ENCODE results near the gene KDM4C. TPM values are rescaled to one million over a fixed set of nuclear protein-coding genes. Genes with fewer than 3 reads are reported as not detected.

Gene KDM4C
- total and polyA plus RNA-seq, 12 donors, result 6.1 to 18.2 (median 14.6) TPM

GRCh38 chr9:7086389-7086788, 328.6 kb downstream of the KDM4C start:
- ATAC-seq, result no peak
- H3K4me1 ChIP-seq, result peaks cover 0 to 17% (median 3%) of the 10 kb centered on the region in 9 donors
- intact Hi-C loops (cut with DNase I), result loop anchor here in 1 of 10 donors (10.0 kb wide), 1 partner anchor 88 kb away; no protein-coding TSS in a partner anchor
- peaks cover 0 to 14% (median 0%) of the 10 kb centered on the region in 9 donors for H3K36me3 ChIP-seq
- TF ChIP-seq, protein P1, sequence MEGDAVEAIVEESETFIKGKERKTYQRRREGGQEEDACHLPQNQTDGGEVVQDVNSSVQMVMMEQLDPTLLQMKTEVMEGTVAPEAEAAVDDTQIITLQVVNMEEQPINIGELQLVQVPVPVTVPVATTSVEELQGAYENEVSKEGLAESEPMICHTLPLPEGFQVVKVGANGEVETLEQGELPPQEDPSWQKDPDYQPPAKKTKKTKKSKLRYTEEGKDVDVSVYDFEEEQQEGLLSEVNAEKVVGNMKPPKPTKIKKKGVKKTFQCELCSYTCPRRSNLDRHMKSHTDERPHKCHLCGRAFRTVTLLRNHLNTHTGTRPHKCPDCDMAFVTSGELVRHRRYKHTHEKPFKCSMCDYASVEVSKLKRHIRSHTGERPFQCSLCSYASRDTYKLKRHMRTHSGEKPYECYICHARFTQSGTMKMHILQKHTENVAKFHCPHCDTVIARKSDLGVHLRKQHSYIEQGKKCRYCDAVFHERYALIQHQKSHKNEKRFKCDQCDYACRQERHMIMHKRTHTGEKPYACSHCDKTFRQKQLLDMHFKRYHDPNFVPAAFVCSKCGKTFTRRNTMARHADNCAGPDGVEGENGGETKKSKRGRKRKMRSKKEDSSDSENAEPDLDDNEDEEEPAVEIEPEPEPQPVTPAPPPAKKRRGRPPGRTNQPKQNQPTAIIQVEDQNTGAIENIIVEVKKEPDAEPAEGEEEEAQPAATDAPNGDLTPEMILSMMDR (IDR thresholded peaks at IDR 0.05), result no peak
- no peak overlapping the region for H3K27ac ChIP-seq
- no peaks in the 10 kb centered on the region for H3K9me3 ChIP-seq
- DNase-seq, result no peak
- WGBS, 2 donors, result 94 to 97% methylated on average over 3 of the region's 3 CpGs
- no peak overlapping the region for H3K4me3 ChIP-seq
- no peaks in the 10 kb centered on the region for H3K27me3 ChIP-seq

DNA sequence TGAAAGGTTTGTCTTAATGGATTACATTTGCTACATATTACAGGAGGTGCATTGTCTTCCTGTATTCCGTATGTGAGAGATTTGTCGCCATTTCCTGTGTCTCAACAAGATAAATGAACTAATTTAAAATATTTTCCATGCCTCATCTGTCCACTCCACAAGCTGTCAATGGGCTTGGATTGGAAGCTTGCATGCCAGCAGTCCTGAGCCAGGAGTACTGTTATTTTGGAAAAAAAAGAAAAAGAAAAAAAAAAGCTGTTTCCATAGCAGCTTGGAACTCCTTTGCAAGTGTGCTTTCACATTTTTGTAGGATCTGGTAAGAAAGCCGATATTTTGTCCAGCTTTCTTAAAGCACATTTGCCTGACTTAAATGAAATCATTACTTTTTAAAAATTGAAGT, 330.8 kb downstream of the KDM4C start:
- WGBS, 2 donors, result 71 to 74% methylated on average over 3 of the region's 3 CpGs

GRCh38 chr9:7089406-7090193, 331.8 kb downstream of the KDM4C start:
- Histone ChIP-seq H3K4me3 (no peak overlapping the region), H3K27me3 (no peaks in the 10 kb centered on the region), H3K4me1 (peaks cover 0 to 17% (median 3%) of the 10 kb centered on the region in 9 donors), H3K27ac (peak overlapping the region in 3 of 10 donors; percentile 6 to 15 (median 14)), H3K9me3 (no peaks in the 10 kb centered on the region), H3K36me3 (peaks cover 0 to 10% (median 0%) of the 10 kb centered on the region in 9 donors)
- intact Hi-C loops (cut with DNase I), result loop anchor here in 2 of 10 donors (10.0 kb wide), 2 partner anchors 85 to 445 kb away; no protein-coding TSS in a partner anchor
- TF ChIP-seq, protein P1 (IDR thresholded peaks at IDR 0.05), result no peak
- 61 to 64% methylated on average over 5 of the region's 5 CpGs for WGBS, 2 donors
- DNase-seq (no peak), ATAC-seq (peak in 4 of 8 donors; percentile 23 to 57 (median 43))

More for the DNA sequence above, 330.8 kb downstream of the KDM4C start:
- H3K4me1 ChIP-seq, result peaks cover 0 to 17% (median 3%) of the 10 kb centered on the region in 9 donors
- peak overlapping the region in 2 of 10 donors; percentile 8 to 66 for H3K27ac ChIP-seq
- no peaks in the 10 kb centered on the region for H3K27me3 ChIP-seq
- H3K9me3 ChIP-seq, result no peaks in the 10 kb centered on the region
- ATAC-seq (peak in 6 of 8 donors; percentile 58 to 79 (median 68)), DNase-seq (no peak)
- H3K36me3 ChIP-seq, result peaks cover 0 to 10% (median 0%) of the 10 kb centered on the region in 9 donors
- TF ChIP-seq, protein P1 (IDR thresholded peaks at IDR 0.05), result no peak
- H3K4me3 ChIP-seq, result no peak overlapping the region
- intact Hi-C loops (cut with DNase I), result loop anchor here in 1 of 10 donors (10.0 kb wide), 1 partner anchor 86 kb away; no protein-coding TSS in a partner anchor

GRCh38 chr9:7093040-7093439, 335.3 kb downstream of the KDM4C start:
- H3K4me1 ChIP-seq, result peaks cover 0 to 17% (median 3%) of the 10 kb centered on the region in 9 donors
- TF ChIP-seq, protein P1 (IDR thresholded peaks at IDR 0.05), result no peak
- no peaks in the 10 kb centered on the region for H3K9me3 ChIP-seq
- H3K36me3 ChIP-seq, result peaks cover 0 to 4% (median 0%) of the 10 kb centered on the region in 9 donors
- DNase-seq, result no peak
- H3K4me3 ChIP-seq, result no peak overlapping the region
- H3K27ac ChIP-seq, result no peak overlapping the region
- ATAC-seq, result no peak
- intact Hi-C loops (cut with DNase I), result loop anchor here in 1 of 10 donors (10.0 kb wide), 1 partner anchor 442 kb away; no protein-coding TSS in a partner anchor
- H3K27me3 ChIP-seq, result no peaks in the 10 kb centered on the region
- 77 to 86% methylated on average over 4 of the region's 4 CpGs for WGBS, 2 donors
